ENCODE data around the gene CDK7. TPM values are rescaled to one million over a fixed set of nuclear protein-coding genes. Genes with fewer than 3 reads are reported as not detected.

CDK7 gene
- total and polyA plus RNA-seq, 9 of the 15 experiments (the other 6 are each of a cell fraction or from before 2014, with no cell fraction given) = 41.7 to 143 (median 65.3) TPM

DNA sequence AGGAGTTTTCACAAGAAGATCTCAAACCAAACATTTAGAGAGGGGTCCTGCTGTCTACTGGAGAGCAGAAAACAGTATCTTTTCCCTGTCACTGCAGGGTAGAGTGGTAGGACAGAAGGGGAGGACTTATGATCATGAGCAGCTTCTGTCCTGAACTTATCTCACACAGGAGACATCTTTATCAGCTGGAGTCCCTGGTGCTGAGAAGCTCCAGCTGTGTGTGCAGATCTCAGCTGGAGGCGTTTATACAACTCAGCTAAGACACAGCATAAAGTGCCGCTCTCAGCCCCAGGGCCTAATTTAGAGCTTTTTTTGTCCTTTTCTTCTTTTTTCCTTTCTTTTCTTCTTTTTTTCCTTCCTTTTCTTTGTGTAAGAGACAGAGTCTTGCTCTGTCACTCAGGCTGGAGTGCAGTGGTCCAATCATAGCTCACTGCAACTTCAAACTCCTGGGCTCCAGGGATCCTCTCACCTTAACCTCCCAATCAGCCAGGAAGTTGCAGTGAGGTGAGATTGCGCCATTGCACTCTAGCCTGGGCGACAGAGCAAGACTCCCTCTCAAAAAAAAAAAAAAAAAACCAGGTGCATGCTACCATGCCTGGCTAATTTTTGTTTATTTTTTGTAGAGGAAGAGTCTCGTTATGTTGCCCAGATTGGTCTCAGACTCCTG is 66.0 kb downstream of the CDK7 start (continued):
- TF ChIP-seq, protein P1, sequence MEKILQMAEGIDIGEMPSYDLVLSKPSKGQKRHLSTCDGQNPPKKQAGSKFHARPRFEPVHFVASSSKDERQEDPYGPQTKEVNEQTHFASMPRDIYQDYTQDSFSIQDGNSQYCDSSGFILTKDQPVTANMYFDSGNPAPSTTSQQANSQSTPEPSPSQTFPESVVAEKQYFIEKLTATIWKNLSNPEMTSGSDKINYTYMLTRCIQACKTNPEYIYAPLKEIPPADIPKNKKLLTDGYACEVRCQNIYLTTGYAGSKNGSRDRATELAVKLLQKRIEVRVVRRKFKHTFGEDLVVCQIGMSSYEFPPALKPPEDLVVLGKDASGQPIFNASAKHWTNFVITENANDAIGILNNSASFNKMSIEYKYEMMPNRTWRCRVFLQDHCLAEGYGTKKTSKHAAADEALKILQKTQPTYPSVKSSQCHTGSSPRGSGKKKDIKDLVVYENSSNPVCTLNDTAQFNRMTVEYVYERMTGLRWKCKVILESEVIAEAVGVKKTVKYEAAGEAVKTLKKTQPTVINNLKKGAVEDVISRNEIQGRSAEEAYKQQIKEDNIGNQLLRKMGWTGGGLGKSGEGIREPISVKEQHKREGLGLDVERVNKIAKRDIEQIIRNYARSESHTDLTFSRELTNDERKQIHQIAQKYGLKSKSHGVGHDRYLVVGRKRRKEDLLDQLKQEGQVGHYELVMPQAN (IDR thresholded peaks at IDR 0.05; ENCODE audit: borderline replicate concordance) = peak; percentile 55; the same call in 1 of the 2 replicates
- peak; percentile 90 for TF ChIP-seq NCOR1 (IDR thresholded peaks at IDR 0.05)
- TF ChIP-seq CBX3 (IDR thresholded peaks at IDR 0.05; ENCODE audit: borderline replicate concordance in 1 of 2, low read length in 2 of 2) = peak in 1 of 2 experiments; percentile 52; a peak in 1 of 3 replicates
- 0 out of 4 replicates have a peak, but pooled peaks of 1 of the 2 experiments have one; percentile 7 for TF ChIP-seq RAD21 (CRISPR knock-in tag; conservative IDR thresholded peaks at IDR 0.05 in 1 of 2, IDR thresholded peaks at IDR 0.05 in 1 of 2)
- peak; percentile 80; the same call in 1 of the 2 replicates for TF ChIP-seq NBN (IDR thresholded peaks at IDR 0.05; ENCODE audit: low read depth)
- TF ChIP-seq, protein P2, sequence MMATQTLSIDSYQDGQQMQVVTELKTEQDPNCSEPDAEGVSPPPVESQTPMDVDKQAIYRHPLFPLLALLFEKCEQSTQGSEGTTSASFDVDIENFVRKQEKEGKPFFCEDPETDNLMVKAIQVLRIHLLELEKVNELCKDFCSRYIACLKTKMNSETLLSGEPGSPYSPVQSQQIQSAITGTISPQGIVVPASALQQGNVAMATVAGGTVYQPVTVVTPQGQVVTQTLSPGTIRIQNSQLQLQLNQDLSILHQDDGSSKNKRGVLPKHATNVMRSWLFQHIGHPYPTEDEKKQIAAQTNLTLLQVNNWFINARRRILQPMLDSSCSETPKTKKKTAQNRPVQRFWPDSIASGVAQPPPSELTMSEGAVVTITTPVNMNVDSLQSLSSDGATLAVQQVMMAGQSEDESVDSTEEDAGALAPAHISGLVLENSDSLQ (IDR thresholded peaks at IDR 0.05) = peak; percentile 73
- peak; percentile 87 for TF ChIP-seq POLR2AphosphoS5 (IDR thresholded peaks at IDR 0.05; ENCODE audit: control insufficient read depth, insufficient read depth, low read depth, low read length)
- TF ChIP-seq, protein P3, sequence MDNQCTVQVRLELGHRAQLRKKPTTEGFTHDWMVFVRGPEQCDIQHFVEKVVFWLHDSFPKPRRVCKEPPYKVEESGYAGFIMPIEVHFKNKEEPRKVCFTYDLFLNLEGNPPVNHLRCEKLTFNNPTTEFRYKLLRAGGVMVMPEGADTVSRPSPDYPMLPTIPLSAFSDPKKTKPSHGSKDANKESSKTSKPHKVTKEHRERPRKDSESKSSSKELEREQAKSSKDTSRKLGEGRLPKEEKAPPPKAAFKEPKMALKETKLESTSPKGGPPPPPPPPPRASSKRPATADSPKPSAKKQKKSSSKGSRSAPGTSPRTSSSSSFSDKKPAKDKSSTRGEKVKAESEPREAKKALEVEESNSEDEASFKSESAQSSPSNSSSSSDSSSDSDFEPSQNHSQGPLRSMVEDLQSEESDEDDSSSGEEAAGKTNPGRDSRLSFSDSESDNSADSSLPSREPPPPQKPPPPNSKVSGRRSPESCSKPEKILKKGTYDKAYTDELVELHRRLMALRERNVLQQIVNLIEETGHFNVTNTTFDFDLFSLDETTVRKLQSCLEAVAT (IDR thresholded peaks at IDR 0.05) = peak in 1 of 2 experiments; percentile 34; a peak in 1 of 4 replicates
- 0 out of 2 replicates have a peak, but pooled peaks have one; percentile 32 for TF ChIP-seq MBD2 (IDR thresholded peaks at IDR 0.05; ENCODE audit: borderline replicate concordance, low read depth)
- no peak for TF ChIP-seq ZNF76 (CRISPR knock-in tag; IDR thresholded peaks at IDR 0.05; ENCODE audit: borderline replicate concordance)
- no peak for TF ChIP-seq NFE2L1 (tag; IDR thresholded peaks at IDR 0.05; ENCODE audit: borderline replicate concordance, low read depth)
- TF ChIP-seq, protein P4, sequence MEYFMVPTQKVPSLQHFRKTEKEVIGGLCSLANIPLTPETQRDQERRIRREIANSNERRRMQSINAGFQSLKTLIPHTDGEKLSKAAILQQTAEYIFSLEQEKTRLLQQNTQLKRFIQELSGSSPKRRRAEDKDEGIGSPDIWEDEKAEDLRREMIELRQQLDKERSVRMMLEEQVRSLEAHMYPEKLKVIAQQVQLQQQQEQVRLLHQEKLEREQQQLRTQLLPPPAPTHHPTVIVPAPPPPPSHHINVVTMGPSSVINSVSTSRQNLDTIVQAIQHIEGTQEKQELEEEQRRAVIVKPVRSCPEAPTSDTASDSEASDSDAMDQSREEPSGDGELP (CRISPR knock-in tag; IDR thresholded peaks at IDR 0.05; ENCODE audit: borderline replicate concordance) = peak; percentile 97
- TF ChIP-seq ARID1B (IDR thresholded peaks at IDR 0.05) = peak; percentile 92
- TF ChIP-seq PRPF4 (IDR thresholded peaks at IDR 0.05; ENCODE audit: insufficient read depth, low read depth, low read length, poor library complexity, severe bottlenecking) = no peak
- TF ChIP-seq ZNF175 (CRISPR knock-in tag; IDR thresholded peaks at IDR 0.05; ENCODE audit: low read depth) = no peak
- peak; percentile 93 for TF ChIP-seq CBFA2T2 (conservative IDR thresholded peaks at IDR 0.05)
- no peak for TF ChIP-seq ARHGAP35 (IDR thresholded peaks at IDR 0.05; ENCODE audit: partially characterized antibody)
- TF ChIP-seq ARID2 (IDR thresholded peaks at IDR 0.05) = no peak
- TF ChIP-seq NFIC (IDR thresholded peaks at IDR 0.05) = peak; percentile 76
- no peak for TF ChIP-seq TEAD1 (CRISPR knock-in tag; IDR thresholded peaks at IDR 0.05)
- TF ChIP-seq TAL1 (IDR thresholded peaks at IDR 0.05) = peak; percentile 88
- peak; percentile 80 for TF ChIP-seq GATA2 (CRISPR knock-in tag; IDR thresholded peaks at IDR 0.05)
- no peak for TF ChIP-seq RFX1 (IDR thresholded peaks at IDR 0.05)

All from K562 (cell line).